Neural progenitor cell (in vitro differentiated cells): ENCODE measurements around the gene WNT5B.

Experiments used
- CTCF ChIP-seq: fragments of 200-600 bp; sonication (generic); IDR thresholded peaks from 2 replicates; pipeline ENCODE4 v1.5.1; 2017; ENCODE audit warnings: antibody characterized with exemption, mild to moderate bottlenecking
- EZH2 ChIP-seq: fragments of 200-600 bp; sonication (generic); IDR thresholded peaks from 2 replicates; pipeline ENCODE4 v1.6.1; 2017; ENCODE audit warnings: antibody characterized with exemption, mild to moderate bottlenecking, moderate library complexity

DNA sequence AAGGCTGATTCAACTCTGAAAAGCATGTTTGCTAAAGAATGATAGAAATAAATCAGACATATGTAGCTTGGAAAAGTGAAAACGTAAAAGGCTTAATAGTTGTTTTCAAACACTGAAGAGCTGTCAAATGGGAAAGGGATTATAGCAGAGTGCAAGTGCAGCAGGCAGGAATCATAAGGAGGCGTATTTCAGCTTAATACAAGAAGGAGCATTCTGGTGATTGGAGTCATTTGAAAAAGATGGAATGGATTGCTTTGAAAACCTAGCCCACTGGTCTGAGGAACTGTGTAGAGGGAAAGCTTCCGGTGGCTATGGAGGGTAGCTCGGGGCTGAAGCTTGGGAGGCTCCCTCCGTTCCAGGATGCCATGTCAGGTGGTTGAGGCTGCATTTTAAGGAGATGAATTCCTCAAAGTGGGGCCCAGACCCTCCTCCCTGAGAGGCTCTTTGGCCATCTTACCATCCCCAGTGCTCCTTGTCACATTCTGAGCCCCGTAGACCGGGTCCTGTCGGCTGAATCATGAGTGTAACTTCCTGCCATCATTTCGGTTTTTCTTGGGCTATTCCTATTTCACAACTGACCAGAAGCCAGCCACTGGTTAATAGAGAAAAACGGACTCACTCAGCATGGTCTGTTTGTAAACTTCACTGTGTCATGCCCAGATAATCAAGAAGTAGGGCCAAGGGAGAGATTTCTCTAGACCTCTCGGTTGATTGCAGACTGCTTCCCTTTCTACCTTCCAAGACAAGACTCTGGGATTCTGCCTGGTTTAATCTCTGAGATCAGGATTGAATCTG, 6.5 kb downstream of the WNT5B start:
- TF ChIP-seq CTCF (no peak), EZH2 (no peak)
